GM12891 (cell line): ENCODE measurements around the gene SLC35F2.

Source experiments
- POLR2A ChIP-seq: IDR thresholded peaks from 2 replicates; pipeline ENCODE4 v1.6.1; 2011; ENCODE audit warnings: low read depth, low read length, control low read depth
- POLR2AphosphoS5 ChIP-seq: IDR thresholded peaks from 2 replicates; pipeline ENCODE4 v1.6.1; 2011; ENCODE audit warnings: low read depth, low read length, control low read depth
- POU2F2 ChIP-seq: IDR thresholded peaks from 2 replicates; pipeline ENCODE4 v1.6.1; 2011; ENCODE audit warnings: low read depth, mild to moderate bottlenecking, control low read depth, low read length, moderate library complexity
- SPI1 ChIP-seq: IDR thresholded peaks from 2 replicates; pipeline ENCODE4 v1.6.1; 2011; ENCODE audit warnings: low read depth, low read length, control low read depth
- TAF1 ChIP-seq: IDR thresholded peaks from 2 replicates; pipeline ENCODE4 v1.6.1; 2011; ENCODE audit warnings: low read depth, low read length, control low read depth

- TF ChIP-seq POLR2A (no peak), SPI1 (no peak), POU2F2 (no peak), TAF1 (no peak), POLR2AphosphoS5 (no peak)
Observed at GRCh38 chr11:107791343-107792048, 67.1 kb downstream of the SLC35F2 start.
